ENCODE measurements around the gene TINAGL1.

TINAGL1 gene

GRCh38 chr1:31627301-31627929 lies 51.1 kb downstream of the TINAGL1 start:
- no peak for DNase-seq (ENCODE audit: low read depth in 2 of 2)

GRCh38 chr1:31627930-31628559 lies 51.7 kb downstream of the TINAGL1 start:
- DNase-seq (ENCODE audit: low read depth in 2 of 2): no peak

- DNase-seq (ENCODE audit: low read depth in 2 of 2): no peak
These were observed 52.7 kb downstream of the TINAGL1 start for GRCh38 chr1:31628931-31629556.

GRCh38 chr1:31632649-31633048 lies 56.3 kb downstream of the TINAGL1 start:
- DNase-seq (ENCODE audit: low read depth in 2 of 2): no peak

- no peak for DNase-seq (ENCODE audit: low read depth in 2 of 2)
These were observed 56.8 kb downstream of the TINAGL1 start for GRCh38 chr1:31633117-31633516.
